ENCODE data around the gene NLE1.
"Not testable (repeated sequence)": the region's sequence is repeated elsewhere in the genome, so short reads cannot be mapped to it uniquely, and the experiment has no call there.

NLE1 gene

GRCh38 chr17:35161281-35161761 is 19.2 kb upstream of the NLE1 start:
- no peak overlapping the region for H3K4me3 ChIP-seq (ENCODE audit: low read depth, low read length)

GRCh38 chr17:35160354-35161201 is 18.5 kb upstream of the NLE1 start:
- no peak overlapping the region for H3K4me3 ChIP-seq (ENCODE audit: low read depth, low read length)
- TF ChIP-seq CTCF (IDR thresholded peaks at IDR 0.05; ENCODE audit: borderline replicate concordance, insufficient read depth, low read depth, low read length): no peak

More at GRCh38 chr17:35161281-35161761, 19.2 kb upstream of the NLE1 start:
- no peak for TF ChIP-seq CTCF (IDR thresholded peaks at IDR 0.05; ENCODE audit: borderline replicate concordance, insufficient read depth, low read depth, low read length)

- no peak overlapping the region for H3K4me3 ChIP-seq (ENCODE audit: low read depth, low read length)
- TF ChIP-seq CTCF (IDR thresholded peaks at IDR 0.05; ENCODE audit: borderline replicate concordance, insufficient read depth, low read depth, low read length): no peak
Measured at GRCh38 chr17:35159940-35160339, 17.8 kb upstream of the NLE1 start.

GRCh38 chr17:35155246-35155645 is 13.1 kb upstream of the NLE1 start:
- H3K4me3 ChIP-seq (ENCODE audit: low read depth, low read length): no peak overlapping the region
- no peak for TF ChIP-seq CTCF (IDR thresholded peaks at IDR 0.05; ENCODE audit: borderline replicate concordance, insufficient read depth, low read depth, low read length)

GRCh38 chr17:35154196-35155165 is 12.4 kb upstream of the NLE1 start:
- no peak overlapping the region for H3K4me3 ChIP-seq (ENCODE audit: low read depth, low read length)
- no peak for TF ChIP-seq CTCF (IDR thresholded peaks at IDR 0.05; ENCODE audit: borderline replicate concordance, insufficient read depth, low read depth, low read length)

GRCh38 chr17:35152421-35153140 is 10.5 kb upstream of the NLE1 start:
- TF ChIP-seq CTCF (IDR thresholded peaks at IDR 0.05; ENCODE audit: borderline replicate concordance, insufficient read depth, low read depth, low read length): no peak
- no peak overlapping the region for H3K4me3 ChIP-seq (ENCODE audit: low read depth, low read length)

- not testable (repeated sequence) for H3K4me3 ChIP-seq (ENCODE audit: low read depth, low read length)
Measured at GRCh38 chr17:35151080-35151479, 9.0 kb upstream of the NLE1 start.

Measured in GM12875 (cell line).